Spinal cord (tissue), 10 donors: ENCODE results near the gene SIX5. TPM values are rescaled to one million over a fixed set of nuclear protein-coding genes. Genes with fewer than 3 reads are reported as not detected.
"Not testable (repeated sequence)": the region's sequence is repeated elsewhere in the genome, so short reads cannot be mapped to it uniquely, and the experiment has no call there.

ENCODE experiments used
- DNase-seq, 6 donors: peaks; one replicate each; pipeline versions ENCODE4 v3.0.0 to v3.0.0-alpha.2; 2013 to 2015; ENCODE audit warnings: low spot score in 6 of 6, low read depth in 4 of 6
- H3K27ac ChIP-seq: one replicate; pipeline ENCODE4 v1.5.1; 2013; ENCODE audit warnings: low read depth, low read length, control low read depth
- H3K27me3 ChIP-seq: one replicate; pipeline ENCODE4 v1.6.1; 2013; ENCODE audit warnings: low read length; ENCODE audit not compliant: control insufficient read depth, insufficient read depth
- H3K36me3 ChIP-seq: one replicate; pipeline ENCODE4 v1.6.1; 2013; ENCODE audit warnings: low read length; ENCODE audit not compliant: control insufficient read depth, insufficient read depth
- H3K4me1 ChIP-seq: one replicate; pipeline ENCODE4 v1.6.1; 2013; ENCODE audit warnings: low read length; ENCODE audit not compliant: control insufficient read depth, insufficient read depth
- H3K4me3 ChIP-seq: one replicate; pipeline ENCODE4 v1.5.1; 2013; ENCODE audit warnings: low read depth, low read length, control low read depth
- H3K9me3 ChIP-seq: one replicate; pipeline ENCODE4 v1.6.1; 2013; ENCODE audit warnings: low read length; ENCODE audit not compliant: control insufficient read depth, insufficient read depth
- WGBS: methylation state at CpG from one replicate; pipeline ENCODE4 v1.1.5; 2013; ENCODE audit warnings: missing lambda C conversion rate; ENCODE audit not compliant: insufficient coverage; 5-methylcytosine and 5-hydroxymethylcytosine counted together
- polyA plus RNA-seq, 2 donors: library from polyadenylated mRNA; unstranded; fragments of 120-200 nt; gene quantifications; one replicate each; pipeline ENCODE4 v1.2.1, GENCODE V29; 2013; ENCODE audit not compliant: insufficient read length in 2 of 2
- total RNA-seq, 2 donors: library from RNA; depleted of rRNA in 1 of 2; stranded (reverse); fragments of 120-200 nt in 1 of 2; fragments of >200 nt in 1 of 2; gene quantifications; one replicate each; pipeline versions ENCODE4 v1.2.3 to v1.2.4, GENCODE V29; 2013 to 2014
- donor health status: healthy.

SIX5 gene
- total and polyA plus RNA-seq, 4 donors = 4.1 to 20.2 (median 14.4) TPM

DNA sequence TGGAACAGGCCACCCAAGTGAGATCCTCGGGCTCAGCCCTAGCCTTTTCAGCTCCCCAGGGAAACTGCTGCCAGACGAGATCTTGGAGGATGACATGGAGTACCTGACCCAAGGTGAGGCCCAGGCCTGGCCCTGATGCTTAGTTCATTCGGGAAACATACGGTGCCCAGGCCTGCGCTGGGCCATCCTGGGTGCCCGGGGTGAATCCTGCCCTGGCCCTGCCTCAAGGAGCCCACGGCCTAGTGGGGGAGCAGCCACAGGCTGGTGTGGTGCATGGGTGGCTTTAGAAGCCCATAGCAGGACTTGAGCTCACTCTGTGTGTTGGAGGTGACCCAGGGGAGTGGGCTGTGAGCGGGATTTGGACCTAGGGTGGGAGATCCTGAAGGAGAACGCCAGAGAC lies 10.1 kb downstream of the SIX5 start:
- DNase-seq = no peak
- H3K4me1 ChIP-seq = peaks cover 6% of the 10 kb centered on the region
- H3K36me3 ChIP-seq = no peaks in the 10 kb centered on the region
- WGBS = 81% methylated on average over 8 of the region's 9 CpGs
- no peaks in the 10 kb centered on the region for H3K9me3 ChIP-seq
- no peak overlapping the region for H3K4me3 ChIP-seq
- H3K27ac ChIP-seq = no peak overlapping the region
- H3K27me3 ChIP-seq = peaks cover 2% of the 10 kb centered on the region

DNA sequence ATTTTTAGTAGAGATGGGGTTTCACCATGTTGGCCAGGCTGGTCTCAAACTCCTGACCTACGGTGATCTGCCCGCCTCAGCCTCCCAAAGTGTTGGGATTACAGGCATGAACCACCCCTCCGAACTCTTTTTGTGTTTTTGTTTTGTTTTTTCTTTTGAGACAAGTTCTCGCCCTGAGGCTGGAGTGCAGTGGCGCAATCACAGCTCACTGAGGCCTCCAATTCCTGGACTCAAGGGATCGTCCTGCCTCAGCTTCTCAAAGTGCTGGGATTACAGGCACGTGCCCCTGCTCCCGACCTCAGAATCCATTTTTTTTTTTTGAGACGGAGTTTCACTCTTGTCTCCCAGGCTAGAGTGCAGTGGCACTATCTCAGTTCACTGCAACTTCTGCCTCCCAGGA lies 11.4 kb downstream of the SIX5 start:
- H3K27ac ChIP-seq = no peak overlapping the region
- WGBS = 83% methylated on average over 9 of the region's 9 CpGs
- H3K4me3 ChIP-seq = no peak overlapping the region
- no peaks in the 10 kb centered on the region for H3K4me1 ChIP-seq
- no peaks in the 10 kb centered on the region for H3K27me3 ChIP-seq
- DNase-seq = no peak
- H3K36me3 ChIP-seq = no peaks in the 10 kb centered on the region
- no peaks in the 10 kb centered on the region for H3K9me3 ChIP-seq

DNA sequence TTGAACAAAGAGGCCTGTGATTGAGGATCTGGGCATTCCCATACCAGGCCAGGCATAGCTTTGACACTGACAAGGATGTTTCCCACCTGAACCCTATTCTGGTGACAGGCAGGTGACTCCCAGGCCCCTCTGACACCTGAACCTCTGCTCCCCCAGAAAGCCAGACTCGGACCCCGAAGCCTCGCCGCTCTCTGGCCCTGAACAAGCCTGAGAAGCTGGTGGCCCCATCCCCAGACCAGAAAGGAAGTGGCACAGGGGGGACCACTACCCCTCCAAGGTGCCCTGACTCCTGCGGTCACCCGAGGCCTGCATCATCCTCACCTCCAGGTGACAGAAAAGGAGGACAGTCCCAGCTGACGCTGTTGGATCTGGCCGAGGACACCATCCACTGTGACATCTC lies 14.7 kb downstream of the SIX5 start:
- no peak overlapping the region for H3K27ac ChIP-seq
- H3K27me3 ChIP-seq = no peaks in the 10 kb centered on the region
- no peaks in the 10 kb centered on the region for H3K9me3 ChIP-seq
- no peak overlapping the region for H3K4me3 ChIP-seq
- no peaks in the 10 kb centered on the region for H3K4me1 ChIP-seq
- no peak for DNase-seq
- 95% methylated on average over 8 of the region's 8 CpGs for WGBS
- H3K36me3 ChIP-seq = no peaks in the 10 kb centered on the region

DNA sequence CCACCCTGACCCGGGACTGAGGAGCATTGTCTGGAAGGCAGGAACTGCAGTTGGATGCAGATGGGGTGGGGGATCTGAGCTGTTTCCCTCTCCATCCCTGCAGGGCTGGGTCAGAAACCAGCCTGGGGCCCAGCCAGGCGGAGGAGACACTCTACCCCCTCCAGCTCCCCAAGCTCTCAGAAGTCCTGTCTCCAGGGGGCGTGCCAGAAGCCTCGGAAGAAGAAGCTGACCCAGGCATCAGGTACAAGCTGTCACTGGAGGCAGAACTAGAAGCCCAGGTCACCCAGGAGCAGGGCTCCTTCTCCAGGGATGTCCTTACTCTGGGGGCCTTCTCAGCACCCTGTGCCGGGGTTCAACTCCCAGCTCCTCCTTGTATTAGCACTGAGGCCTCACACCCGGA lies 15.5 kb downstream of the SIX5 start:
- no peaks in the 10 kb centered on the region for H3K4me1 ChIP-seq
- no peak for DNase-seq
- no peak overlapping the region for H3K27ac ChIP-seq
- no peaks in the 10 kb centered on the region for H3K27me3 ChIP-seq
- H3K4me3 ChIP-seq = no peak overlapping the region
- 66% methylated on average over 5 of the region's 6 CpGs for whole genome bisulfite sequencing
- H3K9me3 ChIP-seq = no peaks in the 10 kb centered on the region
- no peaks in the 10 kb centered on the region for H3K36me3 ChIP-seq

DNA sequence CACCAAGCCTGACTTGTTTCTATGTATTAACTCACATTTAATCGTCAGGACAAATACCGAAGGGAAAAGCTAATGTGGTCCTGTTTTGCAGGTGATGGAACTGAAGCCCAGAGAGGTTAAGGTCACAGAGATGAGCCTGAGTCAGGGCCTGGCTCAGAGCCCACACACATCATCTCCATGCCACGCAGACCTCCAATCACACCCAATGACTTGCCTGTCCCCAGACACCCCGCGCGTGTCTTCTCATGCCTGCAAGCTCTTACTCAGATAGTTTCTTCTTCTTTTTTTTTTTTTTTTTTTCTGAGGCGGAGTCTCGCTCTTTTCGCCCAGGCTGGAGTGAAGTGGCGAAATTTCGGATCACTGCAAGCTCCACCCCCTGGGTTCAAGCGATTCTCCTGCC lies 16.4 kb downstream of the SIX5 start:
- Histone ChIP-seq H3K9me3 (no peaks in the 10 kb centered on the region), H3K4me1 (no peaks in the 10 kb centered on the region), H3K4me3 (no peak overlapping the region), H3K36me3 (no peaks in the 10 kb centered on the region), H3K27ac (no peak overlapping the region), H3K27me3 (no peaks in the 10 kb centered on the region)
- no peak for DNase-seq
- 97% methylated on average over 10 of the region's 12 CpGs for WGBS

DNA sequence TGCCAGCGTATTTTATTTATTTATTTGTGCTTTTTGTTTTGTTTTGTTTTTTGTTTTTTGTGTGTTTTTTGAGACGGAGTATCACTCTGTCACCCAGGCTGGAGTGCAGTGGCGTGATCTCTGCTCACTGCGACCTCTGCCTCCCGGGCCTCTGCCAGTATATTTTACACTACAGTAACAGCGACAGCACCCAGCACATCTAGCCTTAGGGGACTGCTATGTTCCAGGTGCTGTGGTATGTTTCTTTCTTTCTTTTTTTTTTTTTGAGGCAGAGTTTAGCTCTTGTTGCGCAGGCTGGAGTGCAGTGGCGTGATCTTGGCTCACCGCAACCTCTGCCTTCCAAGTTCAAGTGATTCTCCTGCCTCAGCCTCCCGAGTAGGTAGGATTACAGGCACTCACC lies 17.6 kb downstream of the SIX5 start:
- H3K9me3 ChIP-seq, H3K27ac ChIP-seq, DNase-seq, H3K36me3 ChIP-seq, H3K27me3 ChIP-seq, H3K4me3 ChIP-seq, H3K4me1 ChIP-seq: not testable (repeated sequence)
- 100% methylated on average over 1 of the region's 10 CpGs for WGBS

DNA sequence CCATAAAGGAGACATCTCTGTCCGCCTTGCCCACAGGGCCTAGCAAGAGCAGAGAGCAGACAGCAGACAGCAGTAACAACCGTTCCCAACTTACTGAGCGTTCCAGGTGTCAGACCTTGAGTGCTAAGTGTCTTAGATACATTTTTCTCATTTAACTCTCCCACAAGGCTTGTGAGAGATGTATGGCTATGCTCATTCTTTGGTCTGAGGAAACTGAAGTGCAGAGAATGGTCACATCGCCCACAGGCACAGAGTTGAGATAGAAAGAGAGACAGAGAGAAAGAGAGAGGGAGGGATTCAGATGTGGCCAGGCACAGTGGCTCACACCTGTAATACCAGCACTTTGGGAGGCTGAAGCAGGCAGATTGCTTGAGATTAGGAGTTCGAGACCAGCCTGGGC lies 21.5 kb downstream of the SIX5 start:
- Histone ChIP-seq H3K27ac (no peak overlapping the region), H3K36me3 (no peaks in the 10 kb centered on the region), H3K4me1 (no peaks in the 10 kb centered on the region), H3K9me3 (no peaks in the 10 kb centered on the region), H3K4me3 (no peak overlapping the region), H3K27me3 (no peaks in the 10 kb centered on the region)
- DNase-seq = no peak
- WGBS = 86% methylated on average over 1 of the region's 5 CpGs

DNA sequence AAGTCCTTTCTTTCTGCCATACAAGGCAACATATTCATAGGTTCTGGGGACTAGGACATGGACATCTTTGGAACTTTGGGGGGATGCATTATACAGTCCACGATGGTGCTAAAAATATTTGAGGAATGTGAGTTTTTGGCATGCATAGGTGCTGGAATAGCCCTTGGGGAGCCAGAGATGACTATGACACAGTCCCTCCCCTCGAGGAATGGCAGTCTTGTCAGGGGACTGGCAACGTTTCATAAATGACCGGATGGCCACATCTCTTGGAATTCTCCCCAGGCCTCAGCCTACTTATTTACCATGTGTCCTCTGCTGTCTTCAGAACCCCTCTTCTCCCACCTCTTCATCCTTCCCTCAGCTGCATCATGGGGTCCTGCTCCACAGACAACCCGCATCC lies 22.2 kb downstream of the SIX5 start:
- WGBS = 78% methylated on average over 5 of the region's 5 CpGs
- H3K27me3 ChIP-seq = no peaks in the 10 kb centered on the region
- H3K9me3 ChIP-seq = no peaks in the 10 kb centered on the region
- H3K4me3 ChIP-seq = no peak overlapping the region
- DNase-seq = no peak
- H3K27ac ChIP-seq = no peak overlapping the region
- no peaks in the 10 kb centered on the region for H3K36me3 ChIP-seq
- H3K4me1 ChIP-seq = no peaks in the 10 kb centered on the region

DNA sequence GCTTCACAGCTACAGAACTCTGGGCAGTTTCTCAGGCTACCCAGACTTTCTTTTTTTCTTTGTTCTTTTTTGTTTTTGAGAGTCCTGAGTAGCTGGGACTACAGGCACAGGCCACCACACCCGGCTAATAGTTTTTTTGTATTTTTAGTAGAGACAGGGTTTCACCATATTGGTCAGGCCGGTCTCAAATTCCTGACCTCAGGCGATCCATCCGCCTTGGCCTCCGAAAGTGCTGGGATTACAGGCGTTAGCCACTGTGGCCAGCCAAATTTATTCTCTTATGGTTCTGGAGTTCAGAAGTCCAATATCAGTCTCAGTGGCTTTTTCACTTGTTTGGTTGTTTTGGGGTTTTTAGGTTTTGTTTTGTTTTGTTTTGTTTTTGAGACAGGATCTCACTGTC lies 23.4 kb downstream of the SIX5 start:
- no peaks in the 10 kb centered on the region for H3K9me3 ChIP-seq
- DNase-seq = no peak
- 91% methylated on average over 6 of the region's 6 CpGs for WGBS
- H3K4me1 ChIP-seq = no peaks in the 10 kb centered on the region
- H3K36me3 ChIP-seq = no peaks in the 10 kb centered on the region
- no peak overlapping the region for H3K4me3 ChIP-seq
- H3K27ac ChIP-seq = no peak overlapping the region
- no peaks in the 10 kb centered on the region for H3K27me3 ChIP-seq

DNA sequence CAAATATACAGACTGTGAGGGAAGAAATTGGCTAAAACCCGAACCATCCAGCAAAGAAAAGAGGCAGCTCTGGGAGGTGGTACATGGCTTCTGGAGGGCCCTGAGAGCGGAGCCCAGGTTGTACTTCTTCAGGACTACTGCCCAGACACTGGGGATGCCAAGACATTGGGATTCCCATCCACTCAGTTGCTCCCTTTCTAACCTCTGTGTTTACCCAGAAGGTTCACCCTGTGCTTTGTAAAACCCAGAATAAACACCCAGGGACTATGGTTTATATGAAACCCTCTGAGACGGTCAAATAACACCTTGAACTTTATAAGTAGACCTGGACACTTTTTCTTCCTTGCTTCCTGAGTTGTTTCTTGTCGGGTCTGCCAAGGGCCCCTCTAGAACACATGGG lies 26.1 kb downstream of the SIX5 start:
- H3K36me3 ChIP-seq = no peaks in the 10 kb centered on the region
- no peaks in the 10 kb centered on the region for H3K27me3 ChIP-seq
- no peak for DNase-seq
- H3K27ac ChIP-seq = no peak overlapping the region
- no peaks in the 10 kb centered on the region for H3K4me1 ChIP-seq
- no peak overlapping the region for H3K4me3 ChIP-seq
- no peaks in the 10 kb centered on the region for H3K9me3 ChIP-seq
- WGBS = 60% methylated on average over 2 of the region's 4 CpGs
